22Rv1 (cell line): ENCODE data around the gene CEBPG.

Experiments
- H3K27ac ChIP-seq: fragments of 450-650 bp; 2 replicates; pipeline ENCODE4 v1.5.1; 2017
- ZFX ChIP-seq: fragments of 450-650 bp; IDR thresholded peaks from 2 replicates; pipeline ENCODE4 v1.6.1; 2017; ENCODE audit warnings: antibody characterized with exemption, borderline replicate concordance
- TF ChIP-seq, protein P1 (sequence below): fragments of 450-650 bp; IDR thresholded peaks from 2 replicates; pipeline ENCODE4 v1.5.1; 2017; ENCODE audit warnings: mild to moderate bottlenecking

CEBPG gene

DNA sequence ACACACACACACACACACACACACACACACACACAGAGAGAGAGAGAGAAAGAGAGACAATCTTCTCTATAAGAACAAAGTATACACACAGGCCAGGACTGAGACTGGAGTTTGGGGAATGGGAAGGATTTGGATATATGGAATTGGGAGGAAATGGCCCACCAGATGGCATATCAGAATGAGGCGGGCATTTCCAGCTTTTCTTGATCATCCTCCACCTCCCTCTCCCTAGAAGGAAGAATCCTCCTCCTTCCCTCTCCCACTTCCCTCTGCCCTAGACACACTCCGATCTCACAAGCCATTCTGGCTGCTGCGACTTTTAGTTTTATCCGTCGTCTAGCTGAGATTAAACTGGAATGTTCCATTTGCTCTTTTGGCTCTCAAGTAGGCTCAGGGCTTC lies 10.0 kb upstream of the CEBPG start:
- no peak overlapping the region for H3K27ac ChIP-seq
- TF ChIP-seq, protein P1, sequence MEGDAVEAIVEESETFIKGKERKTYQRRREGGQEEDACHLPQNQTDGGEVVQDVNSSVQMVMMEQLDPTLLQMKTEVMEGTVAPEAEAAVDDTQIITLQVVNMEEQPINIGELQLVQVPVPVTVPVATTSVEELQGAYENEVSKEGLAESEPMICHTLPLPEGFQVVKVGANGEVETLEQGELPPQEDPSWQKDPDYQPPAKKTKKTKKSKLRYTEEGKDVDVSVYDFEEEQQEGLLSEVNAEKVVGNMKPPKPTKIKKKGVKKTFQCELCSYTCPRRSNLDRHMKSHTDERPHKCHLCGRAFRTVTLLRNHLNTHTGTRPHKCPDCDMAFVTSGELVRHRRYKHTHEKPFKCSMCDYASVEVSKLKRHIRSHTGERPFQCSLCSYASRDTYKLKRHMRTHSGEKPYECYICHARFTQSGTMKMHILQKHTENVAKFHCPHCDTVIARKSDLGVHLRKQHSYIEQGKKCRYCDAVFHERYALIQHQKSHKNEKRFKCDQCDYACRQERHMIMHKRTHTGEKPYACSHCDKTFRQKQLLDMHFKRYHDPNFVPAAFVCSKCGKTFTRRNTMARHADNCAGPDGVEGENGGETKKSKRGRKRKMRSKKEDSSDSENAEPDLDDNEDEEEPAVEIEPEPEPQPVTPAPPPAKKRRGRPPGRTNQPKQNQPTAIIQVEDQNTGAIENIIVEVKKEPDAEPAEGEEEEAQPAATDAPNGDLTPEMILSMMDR, result no peak
- no peak for TF ChIP-seq ZFX

DNA sequence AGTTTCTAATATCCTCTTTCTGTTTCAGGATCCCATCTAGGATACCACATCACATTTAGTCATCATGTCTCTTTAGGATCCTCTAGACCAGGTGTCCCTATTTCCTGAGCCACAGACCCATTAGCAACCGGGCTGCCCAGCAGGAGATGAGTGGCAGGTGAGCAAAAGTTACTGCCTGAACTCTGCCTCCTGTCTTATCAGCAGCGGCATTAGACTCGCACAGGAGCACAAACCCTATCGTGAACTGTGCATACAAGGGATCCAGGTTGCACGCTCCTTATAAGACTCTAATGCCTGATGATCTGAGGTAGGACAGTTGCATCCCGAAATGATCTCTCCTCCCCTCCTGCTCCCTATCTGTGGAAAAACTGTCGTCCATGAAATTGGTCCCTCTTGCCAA lies 7.8 kb upstream of the CEBPG start:
- TF ChIP-seq, protein P1, result no peak
- TF ChIP-seq ZFX, result no peak
- no peak overlapping the region for H3K27ac ChIP-seq

DNA sequence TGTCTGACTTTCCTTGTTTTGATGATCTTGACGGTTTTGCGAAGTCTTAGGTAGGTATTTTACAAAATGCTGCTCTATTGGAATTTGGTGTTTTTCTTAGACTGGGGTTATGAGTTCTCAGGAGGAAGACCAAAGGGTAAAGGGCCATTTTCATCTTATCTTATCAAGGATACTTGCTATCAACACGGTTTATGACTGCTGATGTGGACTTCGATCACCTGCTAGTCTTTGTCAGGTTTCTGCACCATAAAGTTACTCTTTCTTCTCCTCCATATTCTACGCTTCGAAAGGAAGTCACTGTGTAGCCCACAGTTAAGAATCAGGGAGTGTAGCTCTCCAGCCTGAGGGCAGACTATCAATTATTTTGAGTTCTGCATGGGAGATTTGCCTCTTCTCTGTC lies 7.4 kb upstream of the CEBPG start:
- no peak for TF ChIP-seq ZFX
- TF ChIP-seq, protein P1, result no peak
- no peak overlapping the region for H3K27ac ChIP-seq

DNA sequence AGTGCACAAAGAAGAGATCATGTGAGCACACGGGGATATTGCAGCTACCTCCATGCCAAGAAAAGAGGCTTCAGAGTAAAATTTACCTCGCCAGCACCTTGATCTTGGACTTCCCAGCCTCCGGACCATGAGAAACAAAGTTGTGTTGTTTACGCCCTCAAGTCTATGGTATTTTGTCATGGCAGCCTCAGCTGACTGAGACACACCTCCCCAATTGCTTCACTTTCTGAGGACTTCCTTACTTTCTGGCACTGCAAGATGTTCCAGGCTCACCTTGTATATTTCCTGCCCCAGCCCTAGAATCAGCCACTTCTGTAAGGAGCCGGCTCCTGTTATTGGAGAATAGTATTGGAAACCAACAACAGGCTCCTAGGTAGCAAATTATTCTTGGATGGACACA lies 6.6 kb upstream of the CEBPG start:
- TF ChIP-seq ZFX, result no peak
- TF ChIP-seq, protein P1, result no peak
- H3K27ac ChIP-seq, result no peak overlapping the region

DNA sequence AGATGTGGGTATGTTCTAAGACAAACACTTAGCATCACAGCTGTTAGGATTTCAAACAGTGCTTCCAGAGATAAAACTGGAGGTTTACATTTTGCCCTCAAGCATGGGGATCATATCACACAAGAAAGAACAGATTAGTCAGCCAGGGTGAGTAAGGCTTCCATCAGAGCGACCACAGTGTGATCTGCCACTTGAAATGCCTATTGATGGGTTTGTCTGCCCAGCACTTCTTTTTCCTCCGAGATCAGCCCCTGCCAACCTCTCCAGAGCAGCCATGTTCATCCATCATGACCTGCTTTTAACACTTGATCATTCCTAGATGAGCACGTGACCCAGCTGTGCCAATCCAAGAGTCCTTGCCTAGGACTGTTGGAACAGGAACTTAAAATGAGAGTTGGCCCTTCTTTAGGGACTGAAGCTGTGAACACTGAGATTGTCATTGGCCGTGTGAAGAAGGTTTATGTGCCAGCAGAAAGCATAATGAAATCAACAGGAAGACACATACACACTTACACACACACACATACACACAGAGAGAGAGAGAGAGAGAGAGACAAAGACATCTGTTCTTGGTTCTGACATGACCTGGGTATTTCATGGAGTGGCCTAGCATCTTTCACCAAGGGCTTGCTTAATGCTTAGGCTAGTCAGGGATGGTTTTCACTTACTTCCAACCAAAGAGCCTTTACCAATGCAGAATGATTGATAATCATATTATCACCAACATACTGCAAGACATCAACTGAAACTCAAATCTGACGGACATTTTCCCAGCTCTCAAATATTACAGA lies 5.2 kb upstream of the CEBPG start:
- no peak for TF ChIP-seq ZFX
- TF ChIP-seq, protein P1, result no peak
- no peak overlapping the region for H3K27ac ChIP-seq

DNA sequence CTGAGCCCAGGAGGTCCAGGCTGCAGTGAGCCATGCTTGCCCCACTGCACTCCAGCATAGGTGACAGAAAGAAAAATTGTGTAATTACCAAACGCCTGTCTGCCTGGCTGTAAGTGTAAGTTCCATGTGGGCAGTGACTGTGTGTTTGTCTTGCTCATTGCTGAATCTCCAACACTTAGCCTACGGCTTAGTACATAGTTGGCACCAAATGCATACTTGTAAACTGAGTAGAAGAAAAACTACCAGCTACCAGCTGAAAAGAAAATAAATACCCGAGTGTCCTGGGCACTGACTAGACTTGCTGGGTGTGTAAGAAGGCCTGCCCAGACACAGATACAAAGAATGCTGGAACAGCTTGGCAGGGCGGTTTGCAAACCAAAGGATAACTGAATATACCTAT lies 2.7 kb upstream of the CEBPG start:
- TF ChIP-seq, protein P1, result no peak
- TF ChIP-seq ZFX, result no peak
- no peak overlapping the region for H3K27ac ChIP-seq

DNA sequence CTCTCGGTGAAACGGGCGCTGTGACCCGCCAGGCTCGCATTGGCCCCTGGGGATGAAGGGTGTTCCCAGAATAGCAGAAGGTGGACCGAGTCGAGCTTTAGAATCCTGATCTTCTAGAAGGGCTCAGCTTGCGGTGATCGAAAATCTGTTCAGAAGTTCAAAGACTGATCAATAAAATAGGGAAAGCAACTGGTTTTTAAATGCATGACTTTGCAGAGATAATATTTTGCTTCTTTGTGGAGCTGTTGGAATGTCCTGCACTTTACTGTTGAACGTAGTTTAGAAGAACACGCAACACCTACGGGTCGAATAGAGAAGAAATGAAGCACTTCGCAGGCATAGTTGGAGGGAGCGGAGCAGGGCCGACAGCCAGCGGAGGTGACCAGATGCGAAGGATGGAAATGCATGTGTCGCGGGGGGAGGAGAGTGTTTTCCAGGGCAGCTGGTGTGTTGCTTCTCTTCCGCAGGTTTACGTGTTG lies 766 bp downstream of the CEBPG start:
- peak overlapping the region; percentile 97 for H3K27ac ChIP-seq
- TF ChIP-seq, protein P1, result peak; percentile 18; the same call in 1 of the 2 replicates
- no peak for TF ChIP-seq ZFX
